ENCODE data around the gene GATC.
"Not testable (repeated sequence)": the region's sequence is repeated elsewhere in the genome, so short reads cannot be mapped to it uniquely, and the experiment has no call there.

GATC gene

GRCh38 chr12:120479458-120479857 is 33.2 kb downstream of the GATC start:
- DNase-seq (ENCODE audit: insufficient read length, low spot score) (no peak), FAIRE-seq (no peak)
- TF ChIP-seq TAF1 (IDR thresholded peaks at IDR 0.05; ENCODE audit: low read depth, low read length) (no peak), SPI1 (IDR thresholded peaks at IDR 0.05; ENCODE audit: low read depth, low read length) (no peak), POLR2AphosphoS5 (IDR thresholded peaks at IDR 0.05; ENCODE audit: low read depth, low read length) (no peak), PAX5 (IDR thresholded peaks at IDR 0.05; ENCODE audit: insufficient read depth, low read length, severe bottlenecking) (no peak), POLR2A (IDR thresholded peaks at IDR 0.05; ENCODE audit: low read depth, low read length) (no peak)

GRCh38 chr12:120480211-120480610 is 34.0 kb downstream of the GATC start:
- DNase-seq (ENCODE audit: insufficient read length, low spot score) (no peak), FAIRE-seq (no peak)
- TF ChIP-seq SPI1 (IDR thresholded peaks at IDR 0.05; ENCODE audit: low read depth, low read length) (no peak), POU2F2 (IDR thresholded peaks at IDR 0.05; ENCODE audit: low read depth, low read length) (no peak), PAX5 (IDR thresholded peaks at IDR 0.05; ENCODE audit: insufficient read depth, low read length, severe bottlenecking) (no peak), TAF1 (IDR thresholded peaks at IDR 0.05; ENCODE audit: low read depth, low read length) (no peak), POLR2AphosphoS5 (IDR thresholded peaks at IDR 0.05; ENCODE audit: low read depth, low read length) (no peak), POLR2A (IDR thresholded peaks at IDR 0.05; ENCODE audit: low read depth, low read length) (no peak)

DNA sequence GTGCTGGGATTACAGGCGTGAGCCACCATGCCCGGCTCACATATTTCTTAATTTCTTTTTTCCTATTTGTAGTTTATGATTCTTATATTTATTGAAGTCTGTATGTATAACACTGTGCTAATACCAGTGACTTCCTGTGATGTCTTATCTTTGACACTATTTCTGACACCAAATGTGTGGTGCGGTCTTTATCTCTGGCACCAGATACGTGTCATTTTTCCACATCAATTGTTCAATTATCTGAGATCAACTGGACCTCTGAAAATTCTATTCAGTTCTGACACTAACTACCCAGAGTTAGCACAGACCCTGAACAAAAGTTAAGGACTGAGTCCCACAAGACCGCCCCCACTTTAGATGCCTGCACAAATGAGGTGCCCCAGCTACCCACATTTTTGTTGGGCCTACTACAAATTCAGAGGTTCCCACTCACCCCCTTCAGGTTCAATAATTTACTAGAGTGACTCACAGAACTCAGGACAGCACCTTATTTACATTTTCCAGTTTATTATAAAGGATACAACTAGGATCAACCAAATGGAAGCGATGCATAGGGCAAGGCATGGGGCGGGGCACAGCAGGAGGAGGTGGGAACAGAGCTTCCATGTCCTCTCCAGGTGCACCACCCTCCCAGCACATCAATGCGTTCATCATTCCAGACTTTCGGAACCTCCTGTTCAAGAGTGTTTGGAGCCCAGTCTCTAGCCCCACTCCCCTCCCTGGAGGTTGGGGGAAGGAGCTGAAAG is 35.0 kb downstream of the GATC start:
- DNase-seq (ENCODE audit: insufficient read length, low spot score) (no peak), FAIRE-seq (no peak)
- no peak for TF ChIP-seq POU2F2 (IDR thresholded peaks at IDR 0.05; ENCODE audit: low read depth, low read length)
- no peak for TF ChIP-seq SPI1 (IDR thresholded peaks at IDR 0.05; ENCODE audit: low read depth, low read length)

- no peak for TF ChIP-seq POLR2AphosphoS5 (IDR thresholded peaks at IDR 0.05; ENCODE audit: low read depth, low read length)
- no peak for TF ChIP-seq SPI1 (IDR thresholded peaks at IDR 0.05; ENCODE audit: low read depth, low read length)
- no peak for TF ChIP-seq TAF1 (IDR thresholded peaks at IDR 0.05; ENCODE audit: low read depth, low read length)
- TF ChIP-seq POLR2A (IDR thresholded peaks at IDR 0.05; ENCODE audit: low read depth, low read length): no peak
- no peak for TF ChIP-seq PAX5 (IDR thresholded peaks at IDR 0.05; ENCODE audit: insufficient read depth, low read length, severe bottlenecking)
- no peak for TF ChIP-seq POU2F2 (IDR thresholded peaks at IDR 0.05; ENCODE audit: low read depth, low read length)
- DNase-seq (ENCODE audit: insufficient read length, low spot score) (no peak), FAIRE-seq (no peak)
Observed at GRCh38 chr12:120483621-120484020, 37.4 kb downstream of the GATC start.

- FAIRE-seq: no peak
- TF ChIP-seq POU2F2 (IDR thresholded peaks at IDR 0.05; ENCODE audit: low read depth, low read length) (no peak), SPI1 (IDR thresholded peaks at IDR 0.05; ENCODE audit: low read depth, low read length) (no peak), TAF1 (IDR thresholded peaks at IDR 0.05; ENCODE audit: low read depth, low read length) (no peak), POLR2AphosphoS5 (IDR thresholded peaks at IDR 0.05; ENCODE audit: low read depth, low read length) (no peak), PAX5 (IDR thresholded peaks at IDR 0.05; ENCODE audit: insufficient read depth, low read length, severe bottlenecking) (no peak), POLR2A (IDR thresholded peaks at IDR 0.05; ENCODE audit: low read depth, low read length) (no peak)
- DNase-seq (ENCODE audit: insufficient read length, low spot score): no peak
Observed at GRCh38 chr12:120485961-120486881, 40.0 kb downstream of the GATC start.

DNA sequence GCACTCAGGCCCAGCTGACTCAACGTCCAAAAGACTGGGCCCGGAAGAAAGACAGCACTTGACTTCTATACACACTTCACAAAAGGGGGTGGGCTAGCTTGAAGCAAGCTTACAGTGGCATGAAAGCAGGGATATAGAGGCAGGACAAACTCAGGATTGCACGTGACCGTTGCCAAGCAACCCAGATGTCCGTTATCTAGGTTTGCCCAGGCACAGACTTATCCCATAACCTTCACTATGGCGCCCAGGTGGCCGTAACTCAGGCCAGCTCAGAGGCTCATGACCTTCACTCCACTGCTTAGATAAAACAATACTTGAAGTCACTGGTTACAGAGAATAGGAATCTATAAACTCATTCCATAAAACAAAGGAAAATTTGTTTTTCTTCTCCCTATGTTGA is 41.3 kb downstream of the GATC start:
- not testable (repeated sequence) for FAIRE-seq

GRCh38 chr12:120488057-120488640 is 41.9 kb downstream of the GATC start:
- FAIRE-seq: no peak
- TF ChIP-seq SPI1 (IDR thresholded peaks at IDR 0.05; ENCODE audit: low read depth, low read length) (no peak), POLR2AphosphoS5 (IDR thresholded peaks at IDR 0.05; ENCODE audit: low read depth, low read length) (no peak), PAX5 (IDR thresholded peaks at IDR 0.05; ENCODE audit: insufficient read depth, low read length, severe bottlenecking) (no peak), POU2F2 (IDR thresholded peaks at IDR 0.05; ENCODE audit: low read depth, low read length) (no peak), TAF1 (IDR thresholded peaks at IDR 0.05; ENCODE audit: low read depth, low read length) (no peak)
- no peak for DNase-seq (ENCODE audit: insufficient read length, low spot score)

More for the DNA sequence above, 41.3 kb downstream of the GATC start:
- not testable (repeated sequence) for DNase-seq (ENCODE audit: insufficient read length, low spot score)

DNA sequence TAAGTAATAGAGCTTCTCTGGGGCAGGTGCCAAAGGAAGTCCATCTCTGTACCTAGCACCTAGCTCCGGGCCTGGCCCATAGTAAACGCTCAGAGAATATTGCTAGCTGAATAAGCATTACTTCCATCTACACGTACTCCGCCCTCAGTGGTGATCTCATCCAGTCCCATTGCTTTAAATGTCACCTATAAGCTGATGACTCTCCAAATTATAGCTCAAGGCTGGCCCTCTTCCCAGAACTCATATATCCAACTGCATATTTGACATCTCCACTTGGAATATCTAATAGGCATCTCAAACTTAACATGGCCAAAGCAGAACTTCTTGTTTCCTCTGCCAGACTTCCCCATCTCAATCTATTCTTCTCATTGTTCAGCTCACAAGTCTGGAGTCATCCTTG is 42.8 kb downstream of the GATC start:
- FAIRE-seq: no peak
- no peak for DNase-seq (ENCODE audit: insufficient read length, low spot score)
- no peak for TF ChIP-seq PAX5 (IDR thresholded peaks at IDR 0.05; ENCODE audit: insufficient read depth, low read length, severe bottlenecking)
- no peak for TF ChIP-seq SPI1 (IDR thresholded peaks at IDR 0.05; ENCODE audit: low read depth, low read length)
- no peak for TF ChIP-seq POU2F2 (IDR thresholded peaks at IDR 0.05; ENCODE audit: low read depth, low read length)
- no peak for TF ChIP-seq POLR2AphosphoS5 (IDR thresholded peaks at IDR 0.05; ENCODE audit: low read depth, low read length)
- TF ChIP-seq TAF1 (IDR thresholded peaks at IDR 0.05; ENCODE audit: low read depth, low read length): no peak
- TF ChIP-seq POLR2A (IDR thresholded peaks at IDR 0.05; ENCODE audit: low read depth, low read length): no peak

GRCh38 chr12:120490325-120490724 is 44.1 kb downstream of the GATC start:
- FAIRE-seq (no peak), DNase-seq (ENCODE audit: insufficient read length, low spot score) (no peak)
- no peak for TF ChIP-seq TAF1 (IDR thresholded peaks at IDR 0.05; ENCODE audit: low read depth, low read length)
- no peak for TF ChIP-seq POU2F2 (IDR thresholded peaks at IDR 0.05; ENCODE audit: low read depth, low read length)
- no peak for TF ChIP-seq POLR2AphosphoS5 (IDR thresholded peaks at IDR 0.05; ENCODE audit: low read depth, low read length)
- no peak for TF ChIP-seq PAX5 (IDR thresholded peaks at IDR 0.05; ENCODE audit: insufficient read depth, low read length, severe bottlenecking)
- no peak for TF ChIP-seq POLR2A (IDR thresholded peaks at IDR 0.05; ENCODE audit: low read depth, low read length)
- TF ChIP-seq SPI1 (IDR thresholded peaks at IDR 0.05; ENCODE audit: low read depth, low read length): no peak

Measured in GM12891 (cell line).